AG09319 (cell line): ENCODE data around the gene XYLT1.

Experiments used
- DNase-seq: peaks from one replicate; pipeline ENCODE4 v3.0.0-alpha.2; 2010; ENCODE audit warnings: low read depth; ENCODE audit errors: extremely low read depth
- CTCF ChIP-seq: IDR thresholded peaks from 2 replicates; pipeline ENCODE4 v1.5.1; 2011; ENCODE audit warnings: low read depth, mild to moderate bottlenecking, inconsistent platforms, low read length, moderate library complexity

XYLT1 gene

GRCh38 chr16:17503331-17503730 lies 32.6 kb upstream of the XYLT1 start:
- DNase-seq = no peak
- no peak for TF ChIP-seq CTCF

- DNase-seq = no peak
- TF ChIP-seq CTCF = no peak
Observed at GRCh38 chr16:17501321-17501720, 30.6 kb upstream of the XYLT1 start.

DNA sequence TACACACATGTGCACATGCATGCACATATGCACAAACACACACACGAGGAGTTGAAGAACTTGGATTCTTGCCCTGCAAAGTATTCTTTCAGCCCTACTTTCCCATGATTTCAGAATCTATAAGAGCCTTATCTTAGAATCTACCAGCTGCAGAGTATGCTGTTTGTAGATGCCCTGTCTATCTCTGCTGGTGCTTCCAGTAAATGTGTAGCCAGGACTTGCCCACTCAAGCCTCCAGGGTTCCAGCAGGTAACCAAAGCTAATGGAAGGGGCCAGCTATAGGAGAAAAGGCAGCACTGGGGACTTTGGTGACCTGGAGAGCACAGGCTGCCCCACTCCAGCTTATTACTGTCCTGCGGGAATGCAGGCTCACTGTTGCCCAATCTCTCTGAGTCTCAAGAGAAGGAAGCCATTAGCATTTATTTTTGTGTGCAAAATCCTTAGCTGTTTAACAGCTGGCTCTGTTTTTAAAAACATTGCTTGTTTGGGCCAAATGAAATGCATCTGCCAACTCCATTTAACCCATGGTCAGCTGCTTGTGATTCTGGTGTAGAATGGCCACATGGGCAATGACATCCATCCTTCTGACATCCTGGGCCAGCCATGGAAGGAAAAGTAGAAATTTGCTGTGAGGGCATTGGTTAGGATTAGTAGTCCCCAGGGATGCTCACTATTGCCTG lies 28.6 kb upstream of the XYLT1 start:
- DNase-seq = no peak
- no peak for TF ChIP-seq CTCF

GRCh38 chr16:17497648-17498047 lies 26.9 kb upstream of the XYLT1 start:
- no peak for DNase-seq
- TF ChIP-seq CTCF = no peak

DNA sequence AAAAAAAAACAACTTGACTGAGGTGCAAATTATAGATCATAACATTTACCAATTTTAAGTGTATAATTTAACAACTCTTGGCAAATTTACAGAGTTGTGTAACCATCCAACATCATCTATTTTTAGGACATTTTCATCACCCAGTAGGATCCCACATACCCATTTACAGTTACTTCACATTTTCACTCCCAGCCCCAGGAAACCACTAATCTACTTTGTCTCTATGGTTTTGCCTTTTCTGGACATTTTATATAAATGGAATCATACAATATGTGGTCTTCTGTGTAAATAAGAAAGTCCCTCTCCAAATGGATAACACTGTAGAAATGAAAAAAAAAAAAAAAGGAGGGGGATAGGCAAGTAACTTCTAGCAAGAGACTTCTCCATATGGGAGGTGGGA lies 26.1 kb upstream of the XYLT1 start:
- DNase-seq = no peak

DNA sequence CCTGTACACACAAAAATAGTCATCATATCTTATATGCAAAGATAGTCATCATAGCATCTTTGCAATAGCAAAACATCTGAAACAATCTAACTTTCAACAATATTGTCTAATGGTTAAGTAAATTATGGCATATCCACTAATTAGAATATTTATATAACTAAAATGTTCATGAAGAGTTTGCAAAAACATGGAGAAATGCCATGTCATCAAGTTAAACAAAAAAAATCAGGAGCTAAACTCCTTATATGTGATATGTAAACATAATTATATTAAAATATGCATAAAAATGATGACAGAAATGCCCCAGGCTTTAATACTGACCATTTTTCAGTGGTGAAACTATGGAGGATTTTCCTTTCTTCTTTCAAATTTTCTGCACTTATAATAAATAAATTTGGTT lies 22.3 kb upstream of the XYLT1 start:
- DNase-seq = no peak
- TF ChIP-seq CTCF = no peak

More for the DNA sequence above, 26.1 kb upstream of the XYLT1 start:
- no peak for TF ChIP-seq CTCF

DNA sequence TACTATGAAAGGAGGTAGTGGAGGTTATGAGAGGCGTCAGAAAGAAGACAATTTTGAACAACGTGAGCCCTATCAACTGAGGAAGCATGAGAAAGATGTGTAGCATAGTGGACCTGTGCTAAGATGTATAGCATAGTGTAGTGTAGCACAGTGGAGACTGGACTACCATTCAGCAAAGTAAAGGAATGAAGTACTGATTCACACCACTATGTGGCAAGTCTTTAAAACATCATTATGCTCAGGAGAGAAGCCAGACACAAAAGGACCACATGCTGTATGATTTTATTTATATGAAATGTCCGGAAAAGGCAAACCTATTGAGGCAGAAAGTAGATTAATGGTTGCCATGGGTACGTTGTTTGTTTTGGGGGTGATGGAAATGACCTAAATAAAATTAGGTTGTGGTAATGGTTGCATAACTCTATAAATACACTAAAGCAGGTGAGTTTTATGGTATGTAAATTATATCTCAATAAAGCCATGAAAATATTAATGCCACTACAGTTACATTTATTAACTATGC lies 20.4 kb upstream of the XYLT1 start:
- DNase-seq = no peak
- no peak for TF ChIP-seq CTCF
